Brain pericyte (primary cell): Measurements from ENCODE around the gene ZNF428.

Experiments used
- DNase-seq: peaks from one replicate; pipeline ENCODE4 v3.0.0-alpha.2; 2012; ENCODE audit warnings: low read depth, low spot score

Gene ZNF428

DNA sequence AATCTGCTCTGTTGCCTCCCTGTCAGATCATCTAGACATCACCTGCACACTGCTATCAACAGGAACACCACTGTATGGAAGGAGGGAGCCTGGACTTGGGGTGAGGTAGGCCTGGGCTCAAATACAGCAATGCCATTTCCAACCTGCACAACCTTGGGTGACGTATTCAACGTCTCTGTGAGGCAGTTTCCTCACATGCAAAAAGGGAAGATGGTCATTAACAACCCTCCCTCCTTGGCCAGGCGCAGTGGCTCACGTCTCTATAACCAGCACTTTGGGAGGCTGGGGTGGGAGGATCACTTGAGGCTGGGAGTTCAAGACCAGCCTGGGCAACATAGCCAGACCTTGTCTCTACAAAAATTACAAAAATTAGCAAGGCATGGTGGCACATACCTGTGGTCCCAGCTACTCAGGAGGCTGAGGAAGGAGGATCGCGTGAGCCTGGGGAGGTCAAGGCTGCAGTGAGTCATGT lies 57.2 kb downstream of the ZNF428 start:
- no peak for DNase-seq

- no peak for DNase-seq
Measured at GRCh38 chr19:43561139-43561970, 58.1 kb downstream of the ZNF428 start.

DNA sequence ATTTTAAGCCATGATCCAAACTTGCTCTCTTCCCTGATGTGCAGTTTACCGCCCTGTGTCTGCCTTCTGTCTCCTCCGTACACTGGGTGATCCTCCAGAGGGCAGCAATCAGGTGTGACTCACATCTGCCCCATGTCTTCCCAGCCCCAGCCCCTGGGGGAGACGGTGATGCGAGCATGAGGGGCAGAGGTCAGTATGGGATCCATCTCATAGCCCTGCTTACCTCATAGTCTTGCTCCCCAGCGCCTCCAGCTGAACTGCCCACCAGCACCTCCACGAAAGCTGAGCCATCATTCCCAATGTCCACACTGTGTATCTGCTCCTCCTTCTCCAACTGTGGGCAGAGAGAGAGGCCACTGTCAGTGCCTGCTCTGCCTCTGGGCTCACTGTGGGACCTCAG lies 58.7 kb downstream of the ZNF428 start:
- DNase-seq = no peak
